Eye (tissue), 1 donor: ENCODE data around the gene RAB7A.

Source experiments
- DNase-seq: peaks from one replicate; pipeline ENCODE4 v3.0.0-alpha.2; 2015

Gene RAB7A

DNA sequence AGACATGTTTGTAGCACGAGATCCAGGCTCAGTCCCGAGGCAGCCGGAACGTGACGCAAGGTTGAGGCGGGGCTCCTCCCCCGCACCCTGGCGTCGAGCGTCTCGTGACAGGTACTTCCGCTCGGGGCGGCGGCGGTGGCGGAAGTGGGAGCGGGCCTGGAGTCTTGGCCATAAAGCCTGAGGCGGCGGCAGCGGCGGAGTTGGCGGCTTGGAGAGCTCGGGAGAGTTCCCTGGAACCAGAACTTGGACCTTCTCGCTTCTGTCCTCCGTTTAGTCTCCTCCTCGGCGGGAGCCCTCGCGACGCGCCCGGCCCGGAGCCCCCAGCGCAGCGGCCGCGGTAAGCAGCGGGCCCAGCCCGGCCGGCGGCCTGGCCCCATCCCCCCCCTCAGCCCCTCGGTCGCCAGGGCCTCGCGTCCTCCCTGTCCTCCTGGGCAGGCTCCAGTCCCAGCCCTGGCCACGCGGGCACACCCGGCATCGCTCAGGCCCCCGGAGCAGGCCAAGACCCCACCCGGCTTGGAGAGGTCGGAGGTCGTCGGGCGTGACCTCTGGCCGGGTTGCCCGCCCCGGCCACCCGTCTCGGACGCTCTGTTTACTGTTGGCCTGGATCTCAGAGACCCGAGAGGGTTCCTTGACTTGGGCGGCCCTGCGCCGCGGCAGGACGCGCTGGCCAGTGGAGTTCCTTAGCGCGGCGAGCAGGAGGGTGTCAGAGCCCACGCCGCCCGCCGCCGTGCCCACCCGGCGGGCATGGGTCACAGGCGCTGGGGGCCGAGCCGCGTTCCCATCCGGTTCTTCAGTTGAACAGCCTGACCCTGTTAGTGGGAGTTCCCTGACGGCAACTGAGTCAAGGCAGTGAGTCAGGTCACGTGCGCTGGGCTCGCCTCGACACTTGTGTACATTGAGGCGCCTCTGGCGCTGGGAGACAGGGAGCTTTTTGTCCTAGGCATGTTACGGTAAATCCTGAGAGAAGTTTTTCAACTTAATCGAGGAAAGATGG, at the start of gene RAB7A:
RAB7A (plus strand) TSS at position 161 of the 994 bp plus-strand sequence. CDS start 69,185 bp downstream, outside the sequence.
- DNase-seq, result peak; percentile 98

DNA sequence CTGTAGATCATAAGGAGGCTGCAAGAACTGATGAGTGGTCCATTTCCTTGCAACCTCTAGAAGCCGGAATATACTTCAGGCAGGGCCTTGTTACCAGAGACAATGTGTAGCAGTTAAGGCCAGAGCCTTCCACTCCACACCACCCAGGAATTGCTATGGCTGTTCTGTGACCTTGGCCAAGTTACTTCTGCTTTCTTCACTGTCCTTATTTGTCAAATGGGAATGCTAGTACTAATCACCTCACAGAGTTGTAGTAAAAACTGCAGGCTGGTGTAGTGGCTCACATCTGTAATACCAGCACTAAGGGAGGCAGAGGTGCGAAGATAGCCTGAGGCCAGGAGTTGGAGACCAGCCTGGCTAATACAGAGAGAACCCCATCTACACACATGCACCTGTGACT, 46.6 kb upstream of the RAB7A start:
- DNase-seq, result no peak

DNA sequence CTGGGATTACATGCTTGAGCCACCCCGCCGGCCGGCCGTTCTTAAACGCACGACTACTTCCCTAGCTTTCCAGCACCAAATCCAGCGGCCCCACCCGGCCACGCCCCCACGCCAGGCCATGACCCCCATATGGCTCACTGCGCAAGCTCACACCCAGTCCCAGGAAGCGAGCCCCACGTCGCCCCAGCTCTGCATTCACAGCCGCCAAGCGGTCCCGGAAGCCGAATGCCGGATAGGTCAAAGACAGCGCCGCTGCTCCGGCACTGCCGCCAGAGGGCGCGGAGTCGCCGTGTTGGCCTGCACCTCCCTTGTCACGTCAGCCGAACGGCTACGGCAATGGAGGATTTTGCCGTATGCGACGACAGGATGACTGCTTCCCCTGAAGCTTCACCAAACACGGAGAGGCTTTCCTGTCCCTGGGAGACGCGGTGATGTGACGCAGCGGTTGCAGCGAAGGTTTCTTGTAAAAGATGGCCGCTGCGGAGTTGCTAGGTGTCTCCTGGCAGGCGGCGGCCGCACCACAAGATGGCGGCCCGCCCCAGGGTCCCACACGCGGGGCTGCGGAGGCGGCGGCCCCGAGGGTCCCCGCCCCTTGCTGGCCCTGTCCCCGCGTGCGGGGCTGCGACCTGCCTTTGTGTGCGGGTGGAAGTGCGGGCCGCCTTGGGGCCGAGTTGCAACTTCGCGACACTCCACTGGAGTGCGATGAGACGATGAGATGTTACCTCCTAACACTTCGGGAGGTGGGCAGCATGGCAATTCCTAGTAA, 45.2 kb upstream of the RAB7A start:
- DNase-seq, result peak; percentile 98

DNA sequence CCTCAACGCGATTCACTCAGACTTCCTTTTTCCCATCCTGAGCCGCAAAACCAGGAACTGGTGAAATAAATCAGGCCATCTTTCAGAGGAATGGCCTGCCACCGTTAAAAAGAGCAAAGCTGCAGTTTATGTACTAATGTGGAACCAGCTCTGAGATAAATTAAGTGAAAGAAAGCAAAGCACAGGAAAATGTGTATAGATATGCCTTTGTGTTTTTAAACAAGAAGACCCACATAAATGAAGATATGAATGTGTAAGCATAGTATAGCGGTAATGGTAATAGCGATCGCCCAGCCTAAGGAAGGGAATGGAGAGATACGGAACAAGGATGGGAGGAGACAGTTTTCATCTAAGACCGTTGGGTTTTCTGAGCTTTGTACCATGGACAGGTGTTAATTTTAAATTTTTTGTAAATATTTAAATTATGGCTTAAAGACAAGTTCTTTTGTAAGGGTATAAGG, 44.6 kb upstream of the RAB7A start:
- DNase-seq, result no peak

DNA sequence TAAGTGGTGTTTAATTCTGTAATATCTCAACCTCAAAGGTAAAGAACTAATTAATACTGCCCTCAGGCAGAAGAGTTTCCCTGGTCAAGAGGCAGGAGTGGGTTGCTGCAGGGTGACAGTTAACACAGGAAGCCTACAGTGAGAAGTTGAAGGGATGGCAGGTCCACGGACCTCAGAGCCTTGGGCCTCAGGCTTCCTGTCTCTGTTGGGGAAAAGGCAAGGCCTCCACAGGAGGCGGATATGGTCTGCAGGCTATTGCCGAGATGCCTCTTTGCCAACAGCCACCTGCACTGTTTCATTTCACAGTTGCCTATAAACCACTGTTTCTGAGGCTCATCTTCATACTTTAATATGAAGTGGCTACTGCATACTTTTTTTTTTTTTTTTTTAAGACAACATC, 42.0 kb upstream of the RAB7A start:
- no peak for DNase-seq

DNA sequence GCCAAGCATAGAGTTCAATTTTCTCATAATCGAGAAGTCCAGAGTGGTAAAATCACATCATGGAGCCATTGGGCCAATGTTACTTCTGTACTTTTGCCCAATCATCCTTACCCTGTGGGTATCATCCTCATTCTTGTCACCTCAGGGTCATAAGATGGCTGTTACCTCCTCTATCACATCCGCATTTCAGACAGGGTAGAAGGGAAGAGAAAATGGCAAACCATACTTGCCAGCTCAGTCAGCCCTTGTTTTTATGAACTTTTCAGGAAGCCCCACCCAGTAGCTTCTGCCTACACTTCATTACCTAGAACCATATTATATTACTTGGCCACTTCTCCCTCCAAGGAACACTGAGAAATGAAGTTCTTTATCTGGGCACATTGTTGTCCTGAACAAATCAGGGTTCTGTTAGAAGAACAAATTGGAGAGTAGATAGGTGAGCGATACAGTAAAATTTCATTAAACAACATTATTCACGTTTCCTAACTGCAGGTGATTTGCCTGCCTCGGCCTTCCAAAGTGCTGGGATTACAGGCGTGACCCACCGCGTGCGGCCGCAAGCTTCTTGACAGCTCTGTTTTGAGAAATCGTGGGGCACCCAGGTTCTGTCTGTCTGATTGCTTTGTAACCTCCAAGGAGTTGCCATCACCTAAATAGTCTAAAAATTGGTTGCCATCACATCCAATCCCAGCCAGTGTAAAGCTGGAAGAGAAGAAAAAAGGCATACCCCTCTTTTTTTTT, 40.8 kb upstream of the RAB7A start:
- no peak for DNase-seq

DNA sequence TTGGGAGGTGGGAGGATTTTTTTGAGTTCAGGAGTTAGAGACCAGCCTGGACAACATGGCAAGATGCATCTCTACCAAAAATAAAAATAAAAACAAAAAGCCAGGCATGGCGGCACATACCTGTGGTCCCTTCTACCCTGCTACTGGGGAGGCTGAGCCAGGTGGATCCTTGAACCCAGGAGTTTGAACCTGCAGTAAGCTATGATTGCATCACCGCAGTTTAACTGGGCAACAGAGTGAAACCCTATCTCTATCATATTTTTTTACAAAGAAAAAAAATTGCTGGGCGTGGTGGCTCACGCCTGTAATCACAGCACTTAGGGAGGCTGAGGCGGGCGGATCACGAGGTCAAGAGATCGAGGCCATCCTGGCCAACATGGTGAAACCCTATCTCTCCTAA, 39.5 kb upstream of the RAB7A start:
- no peak for DNase-seq

DNA sequence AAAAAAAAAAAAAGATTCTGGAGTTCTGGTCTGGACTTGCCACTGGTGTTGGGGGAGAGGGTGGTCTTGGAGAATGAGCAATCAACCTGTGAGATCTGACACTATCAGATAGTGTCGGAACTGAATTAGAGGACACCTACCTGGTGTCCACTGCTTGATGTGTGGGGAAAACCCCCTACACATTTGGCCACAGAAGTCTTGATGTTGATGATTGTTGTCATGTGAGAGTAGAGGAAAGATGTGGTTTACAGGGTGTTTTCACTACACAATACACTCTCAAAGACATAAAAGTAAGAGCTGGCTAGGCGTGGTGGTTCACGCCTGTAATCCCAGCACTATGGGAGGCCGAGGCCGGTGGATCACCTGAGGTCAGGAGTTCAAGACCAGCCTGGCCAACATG, 36.9 kb upstream of the RAB7A start:
- DNase-seq, result no peak

DNA sequence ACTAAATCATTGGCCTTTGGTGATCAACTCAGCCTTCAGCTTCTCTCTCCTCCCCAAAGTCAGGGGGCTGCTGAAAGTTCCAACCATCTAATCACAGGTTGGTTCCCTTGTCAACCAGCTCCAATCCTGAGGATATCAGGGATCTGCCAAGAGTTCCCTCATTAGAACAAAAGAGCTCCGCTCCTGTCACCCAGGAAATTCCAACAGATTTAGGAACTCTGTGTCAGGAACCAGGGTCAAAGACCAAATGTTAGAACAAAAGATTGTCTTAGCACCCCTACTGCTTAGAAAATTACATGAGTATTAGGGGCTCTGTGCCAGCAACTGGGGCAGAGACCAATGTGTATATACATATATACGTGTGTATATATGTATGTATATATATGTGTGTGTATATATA, 32.3 kb upstream of the RAB7A start:
- DNase-seq, result no peak

DNA sequence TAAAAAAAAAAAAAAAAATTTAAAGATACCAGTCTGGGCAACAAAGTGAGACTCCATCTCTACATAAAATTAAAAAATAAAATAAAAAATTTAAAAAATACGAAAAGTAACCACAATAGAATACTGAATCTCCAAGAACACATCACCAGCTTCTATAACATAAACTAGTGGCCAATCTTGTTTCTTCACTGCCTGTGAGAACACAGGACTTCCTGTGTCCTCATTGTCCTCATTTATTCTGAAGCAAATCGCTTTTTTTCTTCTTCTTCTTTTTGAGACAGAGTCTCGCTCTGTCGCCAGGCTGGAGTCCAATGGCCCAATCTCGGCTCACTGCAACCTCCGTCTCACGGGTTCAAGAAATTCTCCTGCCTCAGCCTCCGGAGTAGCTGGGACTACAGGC, 28.6 kb upstream of the RAB7A start:
- DNase-seq, result no peak

DNA sequence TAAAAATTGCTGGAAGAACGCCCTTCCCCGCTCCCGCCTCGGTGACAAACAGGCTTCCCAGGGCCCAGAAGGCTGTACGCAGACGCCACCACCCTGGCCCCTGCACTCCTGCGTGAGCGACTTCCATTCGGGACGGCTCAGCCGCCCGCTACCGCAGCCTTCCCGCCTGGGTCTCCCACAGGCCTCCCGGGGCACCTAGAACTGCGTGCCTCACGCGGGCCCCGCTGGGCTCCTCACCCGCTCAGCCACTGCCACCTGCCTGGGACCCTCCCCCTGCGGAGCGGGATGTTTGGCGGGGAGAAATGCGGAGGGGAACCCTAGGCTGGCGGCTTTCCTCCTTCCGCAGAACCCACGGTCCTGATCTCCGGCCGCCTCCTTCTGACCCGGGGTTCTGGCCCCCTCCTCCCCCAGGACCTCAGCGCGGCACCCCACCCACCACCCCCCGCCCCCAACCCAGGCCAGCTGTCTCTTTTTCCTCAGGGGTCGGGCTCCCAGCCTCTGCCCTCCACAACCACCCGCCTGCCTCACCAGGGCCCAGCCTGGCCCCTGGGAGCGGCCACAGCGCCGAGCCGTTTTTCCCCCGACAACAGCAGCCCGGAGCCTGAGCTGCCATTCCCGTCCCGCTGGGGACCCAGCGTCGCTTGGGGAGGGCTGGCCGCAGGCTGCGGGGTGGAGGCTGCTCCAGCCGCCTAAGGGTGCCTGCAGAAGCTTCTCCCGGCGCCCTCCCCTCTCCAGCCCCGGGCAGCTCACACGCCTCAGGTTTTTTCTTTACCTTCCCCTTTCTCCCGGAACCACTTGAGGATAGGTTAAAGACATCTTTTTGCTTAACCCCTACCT, 27.6 kb upstream of the RAB7A start:
- peak; percentile 78 for DNase-seq

DNA sequence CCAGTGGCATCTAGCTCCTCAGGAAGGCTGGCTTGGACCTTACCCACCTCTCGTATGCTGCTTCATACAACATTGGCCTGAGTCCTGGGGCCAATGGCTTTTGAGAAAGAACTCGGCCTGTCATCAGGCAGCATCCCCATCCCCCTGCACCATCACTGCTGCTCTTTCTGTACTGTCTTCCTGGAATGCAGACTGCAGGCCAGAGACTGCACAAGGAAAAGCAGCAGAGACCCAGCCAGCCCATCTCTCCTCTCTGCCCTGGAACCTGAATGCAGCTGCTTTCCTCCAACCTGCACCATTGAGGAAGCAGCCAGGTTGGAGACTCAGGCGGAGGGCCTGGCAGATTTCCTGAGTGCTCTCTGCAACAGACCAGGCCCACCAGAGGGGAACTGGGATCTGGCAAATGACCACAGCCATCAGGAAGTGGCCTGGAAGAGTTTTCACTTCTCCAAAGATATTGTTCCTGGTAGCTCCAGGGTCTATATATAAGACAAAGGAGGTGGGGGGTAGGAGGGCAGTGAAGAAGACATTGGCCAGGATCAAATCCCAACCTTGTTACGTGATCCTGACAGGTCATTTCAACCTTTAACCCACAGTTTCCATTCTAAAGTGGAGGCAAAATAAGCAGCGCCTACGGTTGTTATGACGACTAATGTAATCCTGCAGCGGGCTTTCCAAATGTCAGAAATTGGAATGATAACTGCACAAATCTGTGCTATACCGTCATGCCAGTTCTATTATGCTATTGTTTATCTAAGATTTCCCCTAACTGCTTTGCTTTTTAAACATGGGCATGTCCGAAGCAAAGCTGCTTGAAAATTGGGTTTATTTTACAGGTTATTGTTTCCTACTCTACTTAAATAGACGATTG, 24.4 kb upstream of the RAB7A start:
- no peak for DNase-seq

DNA sequence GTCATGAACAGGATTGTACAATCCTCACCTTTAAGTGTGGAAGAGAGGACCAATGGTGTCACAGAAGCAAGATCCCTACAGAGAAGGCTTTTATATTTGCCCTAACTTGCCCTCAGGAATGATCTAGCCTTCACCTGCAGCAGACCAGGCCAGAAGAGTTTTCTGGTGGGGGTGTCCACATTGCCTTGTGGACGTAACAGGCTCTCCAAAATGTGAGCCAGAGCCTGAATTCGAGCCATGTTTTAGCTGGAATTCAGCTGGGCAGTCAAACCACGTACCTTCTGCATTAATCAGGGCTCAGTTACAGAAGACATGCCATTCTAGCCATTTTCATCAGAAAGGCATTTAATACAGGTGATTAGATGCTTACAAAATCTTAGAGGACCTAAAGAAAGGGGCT, 23.6 kb upstream of the RAB7A start:
- no peak for DNase-seq

DNA sequence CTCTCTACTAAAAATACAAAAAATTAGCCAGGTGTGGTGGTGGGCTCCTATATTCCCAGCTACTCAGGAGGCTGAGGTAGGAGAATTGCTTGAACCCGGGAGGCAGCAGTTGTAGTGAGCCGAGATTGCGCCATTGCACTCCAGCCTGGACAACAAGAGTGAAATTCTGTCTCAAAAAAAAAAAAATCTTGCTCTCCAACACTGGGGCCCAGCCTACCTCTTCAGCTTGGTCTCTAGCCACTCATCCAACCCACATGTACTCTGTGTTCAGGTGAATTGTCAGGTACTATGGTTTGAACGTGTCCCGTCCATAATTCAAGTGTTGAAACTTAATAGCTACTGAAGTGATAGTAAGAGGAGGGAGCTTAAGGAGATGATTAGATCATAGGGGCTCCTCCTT, 22.4 kb upstream of the RAB7A start:
- no peak for DNase-seq

DNA sequence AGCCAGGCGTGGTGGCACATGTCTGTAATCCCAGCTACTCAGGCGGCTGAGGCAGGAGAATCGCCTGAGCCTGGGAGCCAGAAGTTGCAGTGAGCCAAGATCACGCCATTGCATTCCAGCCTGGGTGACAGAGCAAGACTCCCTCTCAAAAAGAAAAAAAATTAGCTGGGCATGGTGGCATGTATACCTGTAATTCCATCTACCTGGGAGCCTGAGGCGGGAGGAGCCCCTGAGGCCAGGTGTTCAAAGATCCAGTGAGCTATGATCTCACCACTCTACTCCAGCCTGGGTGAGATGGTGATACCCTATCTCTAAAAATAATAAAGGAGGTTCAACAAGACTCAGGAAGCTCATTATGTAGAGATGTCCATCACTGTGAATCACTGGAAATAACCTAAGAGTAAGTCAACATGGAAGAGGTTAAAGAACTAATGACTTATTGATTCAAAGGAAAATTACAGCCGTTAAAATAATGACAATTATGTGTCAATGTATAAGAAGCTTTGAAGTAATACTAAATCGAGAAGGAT, 19.8 kb upstream of the RAB7A start:
- no peak for DNase-seq

DNA sequence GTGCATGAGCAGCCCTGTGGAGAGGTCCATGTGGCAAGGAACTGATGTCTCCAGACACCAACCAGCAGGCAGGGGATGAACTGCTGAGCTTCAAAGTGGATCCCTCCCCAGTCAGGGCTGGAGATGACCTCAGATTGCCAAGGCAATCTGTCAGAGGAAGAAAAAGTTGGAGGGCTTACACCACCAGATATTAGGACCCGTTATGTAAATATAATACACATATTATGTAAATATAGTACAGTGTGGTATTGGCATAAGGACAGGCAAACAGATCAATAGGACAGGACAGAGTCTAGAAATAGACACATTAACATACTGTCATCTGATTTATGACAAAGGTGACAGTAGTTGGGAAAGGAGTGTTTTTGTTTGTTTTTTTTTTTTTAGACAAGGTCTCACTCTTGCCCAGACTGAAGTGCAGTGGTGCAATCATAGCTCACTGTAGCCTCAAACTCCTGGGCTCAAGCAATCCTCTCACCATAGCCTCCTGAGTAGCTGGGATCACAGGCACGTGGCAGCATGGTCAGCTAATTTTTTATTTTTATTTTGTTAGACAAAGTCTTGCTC, 18.0 kb upstream of the RAB7A start:
- no peak for DNase-seq

DNA sequence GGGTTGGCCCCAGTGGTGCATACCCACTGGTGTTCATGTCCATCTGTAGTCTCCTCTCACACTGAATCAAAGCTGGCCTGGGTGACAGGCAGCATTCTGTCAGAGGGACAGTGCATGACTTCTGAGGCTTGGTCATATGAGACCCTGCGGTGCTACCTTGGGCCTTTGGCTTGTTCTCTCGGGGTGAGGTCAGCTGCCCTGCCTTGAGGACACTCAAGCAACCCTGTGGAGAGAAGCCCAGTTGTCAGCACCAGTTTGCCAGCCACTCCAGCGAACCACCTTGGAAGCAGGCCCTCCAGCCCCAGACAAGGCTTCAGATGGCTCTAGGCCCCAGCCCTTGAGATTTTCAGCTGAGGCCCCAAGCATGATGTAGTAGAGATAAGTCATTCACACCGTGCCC, 16.9 kb upstream of the RAB7A start:
- no peak for DNase-seq

DNA sequence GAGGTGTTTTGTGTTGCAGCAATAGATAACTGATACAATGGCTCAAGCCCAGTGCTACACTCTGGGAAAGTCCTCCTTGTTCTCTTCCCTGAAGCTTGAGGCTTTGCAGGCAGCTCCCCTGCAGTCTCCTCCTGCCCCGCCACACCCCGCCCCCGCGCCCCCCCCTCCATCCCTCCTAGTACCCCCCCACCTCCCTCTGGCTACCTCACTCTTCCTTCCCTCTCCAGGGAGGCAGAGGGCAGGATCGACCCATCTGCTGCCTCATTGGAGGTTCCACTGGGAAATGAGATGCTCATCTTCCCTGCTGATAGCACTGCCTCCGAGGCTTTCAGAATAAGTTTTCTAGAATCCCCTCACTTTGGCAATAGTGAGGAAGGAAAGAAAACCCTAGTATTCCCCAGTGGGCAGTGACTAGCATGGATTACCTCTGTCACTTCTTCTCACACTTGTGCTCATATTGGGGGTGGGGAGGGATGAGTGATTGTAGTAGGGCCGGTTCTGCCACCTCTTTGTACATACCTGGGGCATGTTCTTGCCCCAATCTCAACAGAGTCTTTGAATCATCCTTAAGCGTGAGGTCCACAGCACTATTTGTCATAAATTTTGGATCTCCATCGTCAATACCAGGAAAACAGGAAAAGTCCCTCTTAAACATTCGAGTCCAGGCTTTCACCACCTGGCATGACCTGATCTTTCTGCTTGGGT, 16.3 kb upstream of the RAB7A start:
- DNase-seq, result no peak

DNA sequence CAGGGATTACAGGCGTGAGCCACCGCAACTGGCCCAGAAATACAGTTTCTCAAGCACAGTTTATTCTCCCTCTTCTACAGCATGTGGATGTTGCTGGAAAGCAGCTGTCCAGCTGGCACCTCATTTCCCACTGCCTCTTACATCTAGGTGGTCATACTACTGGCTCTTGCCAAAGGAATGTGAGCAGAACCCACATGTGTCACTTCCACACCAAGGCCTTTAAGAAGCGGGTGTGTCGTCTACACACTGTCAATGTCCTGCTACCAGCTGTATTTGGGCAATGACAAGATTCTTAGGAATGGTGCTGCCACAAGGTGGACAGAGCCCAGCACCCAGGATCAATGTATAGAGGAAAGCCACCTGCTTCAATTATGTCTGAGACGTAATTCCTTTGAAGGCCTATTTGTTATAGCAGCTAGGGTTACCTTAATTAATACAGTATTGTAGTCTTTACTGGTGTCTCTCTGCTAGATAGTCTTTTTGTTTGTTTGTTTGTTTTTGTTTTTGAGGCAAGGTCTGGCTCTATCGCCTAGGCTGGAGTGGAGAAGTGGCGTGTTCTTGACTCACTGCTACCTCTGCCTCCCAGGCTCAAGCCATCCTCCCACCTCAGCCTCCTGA, 15.1 kb upstream of the RAB7A start:
- DNase-seq, result no peak
